Suppressor macrophage treated with lipopolysaccharide for 1 hour (primary cell): Measurements from ENCODE around the gene ELAVL1.
"Not testable (repeated sequence)": the region's sequence is repeated elsewhere in the genome, so short reads cannot be mapped to it uniquely, and the experiment has no call there.

ENCODE experiments used
- DNase-seq, 3 donors: peaks; one replicate each; pipeline ENCODE4 v3.0.0-alpha.2; 2020 to 2022

ELAVL1 gene

DNA sequence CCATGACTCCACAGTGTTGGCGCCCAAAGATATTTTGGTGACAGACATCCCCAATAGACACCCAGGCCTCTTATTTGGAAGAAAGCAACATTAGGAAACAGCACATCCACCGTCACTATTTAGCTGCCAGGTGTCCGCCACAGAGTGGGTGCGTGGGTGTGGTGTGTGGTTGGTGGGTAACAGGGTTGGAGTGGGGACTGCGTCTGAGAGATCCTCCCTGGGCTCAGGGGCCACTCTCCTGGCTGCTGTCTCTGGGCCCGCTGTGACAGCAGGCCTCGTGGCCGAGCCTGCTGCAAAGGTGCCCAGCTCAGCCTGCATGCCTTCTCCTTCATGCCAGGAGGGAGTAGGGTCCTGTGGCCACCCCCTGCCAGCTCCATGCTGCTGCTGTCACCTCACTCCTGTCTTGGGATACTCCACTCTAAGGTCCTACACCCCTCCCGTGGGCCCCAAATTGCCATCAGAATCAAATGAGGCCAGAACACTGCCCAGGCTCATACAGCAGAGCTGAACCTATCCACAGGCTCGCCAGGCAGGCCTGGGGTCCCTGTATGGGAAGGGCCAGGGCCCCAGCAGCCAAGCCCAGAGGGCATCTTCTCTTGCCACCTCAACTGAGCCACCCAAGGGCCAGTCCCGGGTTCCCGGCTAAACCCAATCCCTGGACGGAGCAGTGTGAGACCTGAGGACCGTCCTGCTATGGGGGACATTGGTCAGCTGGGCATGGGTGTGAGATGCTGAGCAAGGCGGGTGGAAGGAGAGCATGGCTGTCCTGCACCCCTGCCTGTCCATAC is 37.2 kb downstream of the ELAVL1 start:
- DNase-seq, result no peak

DNA sequence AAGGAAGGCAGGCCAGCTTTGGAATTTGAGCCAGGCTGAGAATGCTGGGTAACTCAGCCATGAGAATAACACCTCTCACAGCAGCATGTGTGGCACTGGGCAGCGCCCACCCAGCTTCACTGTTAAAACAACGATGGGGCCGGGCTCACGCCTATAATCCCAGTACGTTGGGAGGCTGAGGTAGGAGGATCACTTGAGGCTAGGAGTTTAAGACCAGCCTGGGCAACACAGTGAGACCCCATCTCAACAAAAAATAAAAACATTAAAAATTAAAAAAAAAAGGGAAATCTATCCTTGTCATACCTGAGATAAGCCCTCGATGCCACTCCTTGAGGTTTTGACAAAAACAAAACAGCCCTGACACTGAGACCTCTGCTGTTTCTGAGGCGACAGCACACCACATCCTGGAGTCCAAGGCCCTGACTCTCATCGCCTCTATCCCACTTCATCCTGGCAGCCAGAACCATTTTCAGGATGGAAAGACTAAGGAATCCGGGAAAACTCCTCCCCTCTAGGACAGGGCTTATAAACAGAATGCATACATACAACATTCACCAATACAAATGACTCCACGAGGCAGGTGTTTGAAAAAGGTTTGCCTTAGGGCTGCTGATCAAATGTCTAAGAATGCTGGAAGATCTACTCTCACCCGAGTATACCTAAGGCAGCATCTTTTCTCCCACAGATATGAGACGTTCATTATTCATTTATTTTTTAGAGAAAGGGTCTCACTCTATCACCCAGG is 39.3 kb downstream of the ELAVL1 start:
- no peak for DNase-seq

DNA sequence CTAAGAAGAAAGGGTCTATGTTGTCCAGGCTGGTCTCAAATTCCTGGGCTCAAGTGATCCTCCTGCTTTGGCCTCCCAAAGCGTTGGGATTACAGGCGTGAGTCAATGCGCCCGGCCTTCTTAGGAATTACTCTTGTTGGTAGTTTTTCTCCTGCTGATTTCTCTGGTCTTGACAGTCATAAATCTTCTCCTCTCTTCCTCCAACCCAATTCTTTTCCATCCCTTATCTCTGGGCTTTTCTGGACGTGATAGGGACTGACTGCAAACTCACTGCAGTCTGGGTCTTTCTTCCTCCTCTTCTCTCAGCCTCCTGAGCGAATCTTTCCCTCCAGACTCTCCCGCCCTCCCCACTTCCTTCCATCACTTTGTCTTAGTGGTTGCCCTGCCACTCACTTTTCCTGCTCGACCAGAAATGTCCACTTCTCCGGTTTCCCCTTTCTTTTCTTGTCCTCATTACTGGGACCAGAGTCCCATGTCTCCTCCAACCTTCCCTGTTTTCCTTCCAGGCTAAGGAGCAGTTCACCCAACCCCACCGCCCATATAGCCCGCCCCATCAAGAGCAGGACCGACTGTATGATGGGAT is 40.1 kb downstream of the ELAVL1 start:
- DNase-seq, result no peak

DNA sequence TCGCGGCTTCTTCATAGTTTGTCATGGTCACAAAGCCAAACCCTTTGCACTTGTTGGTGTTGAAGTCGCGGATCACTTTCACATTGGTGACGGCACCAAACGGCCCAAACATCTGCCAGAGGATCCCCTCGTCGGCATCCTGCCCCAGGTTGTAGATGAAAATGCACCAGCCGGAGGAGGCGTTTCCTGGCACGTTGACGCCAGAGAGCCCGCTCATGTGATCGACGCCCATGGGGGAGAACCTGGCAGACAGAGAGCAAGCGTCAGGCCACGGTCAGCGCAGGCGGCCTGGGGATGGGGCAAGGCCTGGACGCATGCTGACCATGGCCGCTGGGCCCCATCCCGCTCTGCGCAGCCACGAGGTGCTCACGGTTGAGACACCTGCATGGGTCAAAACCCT is 41.9 kb downstream of the ELAVL1 start:
- DNase-seq, result no peak

DNA sequence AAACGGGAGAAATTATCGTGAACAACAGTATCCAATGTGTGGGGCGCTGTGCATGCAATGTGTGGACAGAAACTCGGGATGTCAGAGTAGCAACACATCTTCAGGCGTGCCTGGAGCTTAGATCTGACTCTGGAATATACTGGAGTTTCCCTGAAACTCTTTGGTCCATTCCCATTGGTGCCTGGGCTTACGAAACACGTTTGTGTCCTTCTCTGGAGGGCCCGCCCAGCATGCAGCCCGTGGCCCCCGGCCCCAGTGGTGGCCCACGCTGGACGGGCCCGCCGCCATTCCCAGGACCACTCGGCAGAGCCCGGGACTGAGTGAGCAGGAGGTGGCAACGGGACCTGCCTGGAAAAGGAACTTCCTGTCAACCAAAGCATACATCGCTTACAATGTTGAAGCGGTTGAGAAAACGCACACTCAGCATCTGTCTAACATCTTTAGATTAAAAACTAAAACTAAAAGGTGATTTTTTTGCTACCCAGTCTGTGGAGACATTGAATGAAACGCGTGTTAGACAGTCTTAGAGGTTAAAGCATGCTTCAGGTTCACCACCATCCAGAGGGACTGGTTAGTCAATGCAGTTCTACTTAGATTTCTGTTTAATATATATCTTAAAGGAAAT is 42.7 kb downstream of the ELAVL1 start:
- DNase-seq, result no peak

DNA sequence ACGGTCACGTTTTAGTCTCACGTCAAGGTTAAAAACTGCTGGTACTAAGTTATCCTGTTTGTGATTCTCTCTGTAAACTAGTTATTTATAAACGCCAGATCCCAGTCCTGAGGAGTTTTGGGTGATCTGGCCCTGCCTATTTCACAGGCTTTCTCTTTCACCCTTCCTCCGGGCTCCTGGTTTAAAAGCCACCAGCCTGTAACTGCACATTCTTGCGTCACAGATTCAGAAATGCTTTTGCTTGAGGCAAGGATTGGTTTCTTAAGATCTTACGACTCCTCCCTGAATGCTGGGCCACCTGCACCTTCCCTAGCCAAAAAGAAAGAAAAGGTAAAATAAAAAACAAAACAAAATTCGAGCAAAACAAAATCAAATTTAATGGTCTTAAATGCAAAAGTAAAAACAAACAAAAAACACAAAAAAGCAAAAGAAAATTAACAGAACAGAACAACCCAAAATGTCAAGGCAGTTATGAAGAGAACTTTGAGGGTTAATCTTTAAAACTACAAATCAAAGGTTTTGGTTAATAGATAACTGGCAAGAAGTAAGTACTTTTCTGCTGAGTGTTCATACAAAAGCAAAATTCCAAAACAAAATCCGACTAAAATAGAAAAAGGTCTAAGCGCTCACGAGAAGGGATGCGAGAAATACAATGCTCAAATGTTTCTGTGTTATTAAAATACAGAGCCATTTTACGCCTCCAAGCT is 43.4 kb downstream of the ELAVL1 start:
- DNase-seq, result no peak

DNA sequence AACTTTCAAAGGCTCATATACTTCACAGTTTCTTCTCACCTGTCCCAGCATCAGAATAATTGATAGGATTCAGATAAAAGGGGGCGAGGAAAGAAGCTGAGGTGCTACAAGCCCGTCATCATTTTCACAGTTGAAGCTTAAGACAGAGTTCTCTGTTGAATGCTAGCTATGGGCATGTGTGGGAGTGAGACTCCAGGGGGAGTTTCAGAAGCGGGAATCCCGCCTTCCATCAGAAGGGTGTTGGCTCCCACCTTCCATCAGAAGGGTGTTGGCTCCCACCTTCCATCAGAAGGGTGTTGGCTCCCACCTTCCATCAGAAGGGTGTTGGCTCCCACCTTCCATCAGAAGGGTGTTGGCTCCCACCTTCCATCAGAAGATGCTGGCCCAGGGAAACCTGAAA is 44.4 kb downstream of the ELAVL1 start:
- not testable (repeated sequence) for DNase-seq

DNA sequence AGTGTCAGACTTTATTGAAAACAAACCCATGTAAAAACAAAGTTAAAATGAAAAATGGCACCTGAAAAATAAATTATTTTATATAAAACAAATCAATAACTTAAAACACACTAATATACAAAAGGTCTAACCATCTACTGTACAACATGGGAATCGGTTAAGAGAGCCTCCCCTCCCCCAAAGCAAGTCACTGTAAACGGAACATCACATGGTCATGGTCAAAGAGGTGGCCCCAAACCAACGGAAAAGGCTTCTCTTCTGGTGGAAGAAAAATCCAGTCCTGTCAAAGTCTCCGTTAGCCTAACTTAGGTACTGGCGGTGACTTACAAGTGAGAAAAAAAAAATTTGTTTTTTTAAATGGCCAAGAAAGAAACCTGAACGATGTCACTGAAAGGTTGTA is 46.2 kb downstream of the ELAVL1 start:
- DNase-seq, result no peak

DNA sequence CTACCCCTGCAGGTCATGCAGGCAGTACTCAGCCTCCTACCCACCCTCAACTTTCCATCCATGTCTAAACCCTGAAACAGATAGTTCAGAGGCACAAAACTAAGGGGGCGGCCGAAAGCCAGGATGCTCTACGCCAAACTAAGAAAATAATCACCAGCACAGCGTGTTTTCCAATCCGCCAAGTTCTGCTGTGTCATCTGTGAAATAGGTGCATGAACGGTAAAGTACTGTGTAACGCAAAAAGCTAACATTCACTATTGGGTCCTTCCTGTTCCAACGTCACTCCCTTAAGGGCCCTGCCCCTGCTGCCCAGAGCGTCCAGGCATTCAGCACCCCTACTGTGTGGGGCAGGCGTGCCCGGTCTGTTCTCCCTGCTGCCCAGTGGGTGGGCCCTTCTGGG is 49.7 kb downstream of the ELAVL1 start:
- DNase-seq, result no peak

DNA sequence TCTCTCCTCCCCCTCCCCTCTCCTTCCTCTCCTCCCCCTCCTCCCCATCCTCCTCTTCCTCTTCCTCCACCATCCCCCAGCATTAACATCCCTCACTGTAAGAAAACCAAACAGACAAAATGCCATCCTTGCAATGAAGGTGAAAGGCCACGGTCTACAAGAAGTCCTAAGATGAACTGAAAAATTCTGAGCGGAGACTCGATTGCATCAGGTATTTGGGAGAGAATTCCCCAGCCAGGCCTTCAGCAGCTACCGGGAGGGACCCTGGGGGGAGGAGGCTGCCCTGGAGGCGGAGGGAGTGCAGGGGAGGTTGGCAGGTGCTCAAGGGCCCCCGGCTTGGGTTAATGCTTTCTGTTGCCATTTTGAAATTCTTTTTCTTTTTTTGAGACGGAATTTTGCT is 51.9 kb downstream of the ELAVL1 start:
- DNase-seq, result no peak

DNA sequence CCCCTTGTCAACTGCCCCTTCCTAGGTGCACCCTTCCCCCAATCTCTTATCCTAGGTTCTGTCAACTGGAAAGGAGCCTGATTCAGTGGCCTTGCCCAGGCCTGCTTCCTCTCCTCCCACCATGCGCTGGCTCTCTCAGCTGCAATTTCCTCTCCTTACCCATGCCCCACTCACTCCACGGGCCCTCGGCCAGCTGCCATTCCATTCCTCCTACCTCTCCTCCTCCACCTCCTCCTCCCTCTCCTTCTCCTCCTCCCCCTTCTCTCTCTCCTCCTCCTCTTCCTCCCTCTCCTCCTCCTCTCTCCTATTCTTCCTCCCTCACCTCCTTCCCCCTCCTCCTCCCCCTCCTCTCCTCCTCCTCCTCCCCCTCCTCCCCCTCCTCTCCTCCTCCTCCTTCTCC is 52.4 kb downstream of the ELAVL1 start:
- DNase-seq, result peak; percentile 25 to 44 (median 35)

DNA sequence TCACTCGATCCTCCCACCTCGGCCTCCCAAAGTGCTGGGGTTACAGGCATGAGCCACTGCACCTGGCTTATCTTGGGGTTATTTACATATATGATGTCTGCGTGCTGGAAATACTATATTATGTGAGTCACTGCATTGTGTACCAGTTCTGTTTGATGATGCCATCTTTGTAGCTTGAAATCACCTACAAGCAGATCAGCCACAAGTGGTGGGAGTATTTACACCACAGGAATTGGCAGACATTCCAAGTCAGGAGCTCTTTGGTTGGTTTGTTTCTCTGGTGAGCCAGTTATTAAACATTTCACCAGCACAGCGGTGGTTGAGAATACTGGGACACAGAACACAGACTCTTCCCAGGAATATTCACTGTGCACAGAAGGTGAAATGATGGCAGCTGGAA is 57.5 kb downstream of the ELAVL1 start:
- DNase-seq, result no peak

DNA sequence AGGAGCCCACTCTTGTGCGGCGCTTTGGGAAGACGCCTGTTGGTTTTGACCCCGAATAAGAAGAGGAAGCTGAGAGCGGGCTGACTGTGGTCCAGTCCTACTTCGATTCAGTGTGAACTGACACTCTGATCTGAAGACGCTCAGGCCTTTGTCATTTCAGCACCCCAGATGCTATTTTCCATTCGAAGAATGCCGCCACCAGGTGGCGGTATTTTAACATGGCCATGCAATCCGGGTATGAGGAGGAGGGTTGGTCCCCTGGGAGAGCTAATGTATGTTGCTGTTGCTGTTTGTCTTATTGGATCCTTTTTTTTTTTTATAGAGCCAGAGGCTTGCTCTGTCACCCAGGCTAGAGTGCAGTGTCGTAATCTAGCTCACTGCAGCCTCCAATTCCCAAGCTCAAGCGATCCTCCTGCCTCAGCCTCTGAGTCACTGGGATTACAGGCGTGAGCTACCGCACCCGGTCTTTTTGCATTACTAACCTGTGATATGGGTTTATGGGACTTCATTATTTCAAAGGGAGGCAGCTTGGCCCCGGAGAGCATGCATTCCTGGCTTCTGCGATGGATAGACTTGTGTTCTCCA is 61.2 kb downstream of the ELAVL1 start:
- peak; percentile 93 to 96 (median 95) for DNase-seq

DNA sequence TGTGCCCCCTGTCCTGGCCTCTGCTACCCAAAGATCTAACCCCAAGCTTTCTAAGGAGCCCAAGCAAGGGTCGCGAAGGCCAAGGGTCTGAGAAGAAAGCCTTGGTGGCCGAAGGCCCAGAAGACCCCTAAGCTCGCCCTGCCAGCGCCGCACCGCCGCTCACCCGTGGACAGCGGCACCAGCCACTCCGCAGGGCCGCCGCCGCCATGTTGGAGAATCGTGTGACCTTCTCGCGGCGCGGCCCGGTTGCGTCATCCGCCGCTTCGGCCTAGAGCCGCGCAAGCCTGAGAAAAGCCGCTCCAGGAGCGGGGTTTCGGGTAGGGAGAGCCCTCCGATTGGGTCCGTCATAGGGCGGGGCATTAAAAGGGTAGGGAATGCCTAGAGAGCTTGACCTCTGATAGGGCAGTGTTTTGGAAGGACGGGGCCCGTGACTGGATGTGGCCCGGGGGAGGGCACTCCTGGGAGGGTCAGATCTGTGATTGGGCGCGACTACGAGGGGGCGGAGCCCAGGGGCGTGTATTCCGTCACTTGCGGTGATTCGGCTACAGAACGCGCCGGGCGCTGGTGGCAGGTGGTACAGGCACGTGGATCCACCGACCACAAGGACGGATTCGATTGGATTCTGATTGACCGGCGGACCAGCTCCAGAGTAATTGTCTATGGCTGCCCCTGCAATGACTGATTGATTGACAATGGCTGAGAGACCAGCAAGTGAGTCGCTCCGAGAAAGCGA is 61.8 kb downstream of the ELAVL1 start, which contains the start of gene TIMM44:
Gene TIMM44 (minus strand): TSS at position 223 of the 733 bp plus-strand sequence. CDS start 15 bp downstream, at position 208.
- DNase-seq, result peak; percentile 99 to 100 (median 99)

DNA sequence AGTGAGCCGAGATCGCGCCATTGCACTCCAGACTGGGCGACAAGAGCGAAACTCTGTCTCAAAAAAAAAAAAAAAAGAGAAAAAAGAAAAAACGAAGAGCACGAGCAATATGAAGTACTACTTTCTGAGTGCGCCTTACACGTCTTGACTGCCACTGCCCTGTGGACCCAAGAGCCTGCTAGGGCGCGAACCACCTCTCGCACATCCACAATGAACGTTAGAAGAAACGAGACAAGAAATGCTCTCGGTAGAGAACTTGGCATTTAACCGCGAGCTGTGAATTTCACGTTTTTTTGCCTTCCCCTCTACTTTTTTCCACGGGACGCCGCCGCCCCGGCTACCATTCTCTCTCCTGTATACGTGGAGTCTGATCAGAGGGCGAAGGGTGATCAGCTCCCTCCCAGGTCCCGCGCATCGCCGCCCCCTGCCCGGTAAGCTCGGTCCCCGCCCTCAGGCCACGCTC is 62.4 kb downstream of the ELAVL1 start:
- DNase-seq, result peak in 1 of 3 donors; percentile 19

DNA sequence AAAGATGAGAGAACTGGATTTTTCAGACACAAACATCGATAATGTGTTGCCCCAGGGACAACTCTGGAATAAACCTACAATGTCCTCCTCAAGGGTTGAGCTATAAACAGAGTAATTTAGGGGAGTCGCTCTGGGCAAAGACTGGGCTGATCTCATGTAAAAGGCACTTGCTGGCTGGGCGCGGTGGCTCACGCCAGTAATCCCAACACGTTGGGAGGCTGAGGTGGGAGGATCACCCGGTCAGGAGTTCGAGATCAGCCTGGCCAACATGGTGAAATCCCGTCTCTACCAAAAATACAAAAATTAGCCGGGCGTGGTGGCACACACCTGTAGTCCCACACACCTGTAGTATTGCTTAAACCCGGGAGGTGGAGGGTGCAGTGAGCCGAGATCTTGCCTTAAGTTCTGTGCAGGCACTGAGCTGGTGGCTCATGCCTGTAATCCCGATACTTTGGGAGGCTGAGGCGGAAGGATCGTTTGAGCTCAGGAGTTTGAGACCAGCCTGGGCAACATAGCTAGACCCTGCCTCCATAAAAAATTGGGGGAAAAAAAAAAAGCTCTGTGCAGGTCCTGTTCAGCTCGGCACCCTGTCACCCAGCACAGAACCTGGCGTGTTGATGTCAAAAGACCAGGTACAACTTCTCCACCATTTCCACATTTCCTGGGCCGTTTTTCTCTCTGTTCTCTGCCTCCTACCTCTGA is 63.4 kb downstream of the ELAVL1 start:
- no peak for DNase-seq

DNA sequence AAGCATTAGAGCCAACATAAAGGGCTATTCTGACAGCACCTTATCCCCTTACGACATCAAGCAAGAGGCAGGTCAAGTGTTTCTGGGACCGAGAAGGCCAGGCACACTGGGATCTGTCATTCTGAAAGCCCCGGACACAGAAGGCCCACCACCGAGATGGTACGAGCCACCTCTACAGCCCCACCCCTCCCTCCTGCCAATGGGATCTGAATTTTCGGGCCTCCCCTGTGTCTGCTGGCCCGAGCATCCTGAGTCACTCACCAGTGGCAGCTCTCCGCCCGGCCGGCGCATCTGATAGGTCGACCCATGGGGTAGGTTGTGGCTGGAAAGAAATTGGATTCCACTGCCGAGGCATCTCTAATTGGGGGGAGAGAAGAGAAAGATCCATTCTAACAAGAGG is 64.6 kb downstream of the ELAVL1 start:
- DNase-seq, result no peak

DNA sequence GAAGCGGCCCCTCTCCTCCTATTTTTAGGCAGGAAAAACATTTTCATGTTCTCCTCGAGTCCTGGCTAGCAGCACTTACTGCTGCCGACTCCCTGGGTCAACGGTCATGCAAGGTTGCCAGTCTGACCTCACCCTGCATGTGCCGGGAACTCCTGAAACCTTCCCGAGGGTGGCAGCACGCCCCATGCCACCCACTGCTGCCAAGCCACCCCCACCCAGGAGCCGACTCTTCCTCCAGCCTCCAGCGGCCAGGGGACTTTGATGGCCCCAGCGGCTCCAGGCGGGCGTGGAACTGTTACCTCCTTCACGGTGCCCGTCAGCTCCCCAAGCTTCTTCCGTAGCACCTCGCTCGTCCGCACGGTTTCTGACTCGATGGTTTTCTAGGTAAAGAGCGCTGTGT is 70.7 kb downstream of the ELAVL1 start:
- no peak for DNase-seq

DNA sequence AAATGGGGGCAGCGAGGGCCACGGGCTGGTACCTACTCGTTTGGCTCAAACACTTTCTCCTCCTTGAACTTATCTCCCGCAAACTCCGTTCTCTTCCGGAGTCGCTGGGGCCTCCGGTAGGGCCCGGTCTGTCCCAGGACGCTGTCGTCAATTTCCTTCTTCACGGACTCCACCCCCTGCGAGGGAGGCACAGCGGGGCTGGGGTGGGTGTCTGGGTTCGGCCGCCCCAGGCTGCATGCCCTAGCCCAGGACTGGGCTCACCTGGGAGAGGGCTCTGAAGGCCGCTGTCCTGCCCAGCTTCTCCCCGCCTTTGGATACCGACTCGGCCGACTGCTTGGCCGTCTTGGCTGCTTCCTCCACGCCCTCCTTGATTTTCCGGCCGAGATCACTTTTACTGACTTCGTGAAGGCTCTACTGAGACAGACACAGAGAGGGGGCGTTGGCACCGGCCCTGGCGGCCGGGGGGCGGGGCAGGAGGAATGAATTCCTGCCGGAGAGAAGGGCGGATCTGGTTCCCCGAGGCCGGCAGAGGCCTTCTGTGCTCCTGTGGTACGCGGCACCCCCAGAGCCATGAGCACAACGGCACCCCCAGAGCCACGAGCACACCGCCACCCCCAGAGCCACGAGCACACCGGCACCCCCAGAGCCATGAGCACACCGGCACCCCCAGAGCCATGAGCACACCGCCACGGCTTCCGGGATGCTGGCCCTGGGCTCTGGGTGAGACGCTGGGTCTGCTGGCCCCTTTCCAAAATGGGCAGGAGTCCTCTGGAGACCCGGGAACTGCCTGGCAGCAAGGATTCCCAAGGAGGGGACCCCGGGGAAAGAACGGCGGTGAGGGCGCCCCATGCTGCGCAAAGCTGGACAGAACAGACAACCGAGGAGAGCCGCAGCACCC is 71.4 kb downstream of the ELAVL1 start:
- DNase-seq, result no peak

DNA sequence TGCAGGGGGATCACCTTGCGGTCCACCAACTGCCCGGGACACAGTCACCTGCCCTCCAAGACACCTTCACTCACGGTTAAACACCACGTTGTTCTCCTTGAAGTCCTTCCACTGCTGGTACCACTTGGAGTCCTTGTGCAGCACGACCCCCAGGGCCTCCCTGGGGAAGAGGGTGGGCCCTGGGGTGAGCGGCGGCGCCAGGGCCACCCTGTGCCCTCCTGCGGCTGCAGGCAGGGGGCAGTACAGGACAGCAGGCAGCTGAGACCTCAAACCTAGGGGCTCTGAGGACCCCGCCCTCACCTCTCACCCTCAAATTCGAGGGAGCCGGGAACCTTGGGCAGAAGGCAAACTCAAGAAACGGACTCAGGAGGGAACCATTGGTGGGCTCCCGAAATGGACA is 72.0 kb downstream of the ELAVL1 start:
- no peak for DNase-seq
